8988T (cell line): ENCODE data around the gene SF3B2.
A peak's percentile ranks its signal among the peaks of the same experiment; 100 is the strongest.

ENCODE experiments used
- DNase-seq: peaks from one replicate; pipeline ENCODE4 v3.0.0; 2011

Gene SF3B2

GRCh38 chr11:66050581-66051231, 1.5 kb upstream of the SF3B2 start:
- DNase-seq: no peak

GRCh38 chr11:66051371-66051765, 796 bp upstream of the SF3B2 start:
- DNase-seq: no peak

- DNase-seq: no peak
Observed at GRCh38 chr11:66052664-66052982, 459 bp downstream of the SF3B2 start.

GRCh38 chr11:66055021-66055420, 2.9 kb downstream of the SF3B2 start:
- no peak for DNase-seq

GRCh38 chr11:66056501-66056900, 4.3 kb downstream of the SF3B2 start:
- no peak for DNase-seq

- no peak for DNase-seq
Observed at GRCh38 chr11:66059966-66060680, 8.0 kb downstream of the SF3B2 start.

GRCh38 chr11:66061268-66061667, 9.1 kb downstream of the SF3B2 start:
- DNase-seq: no peak

- no peak for DNase-seq
Observed at GRCh38 chr11:66062408-66062807, 10.2 kb downstream of the SF3B2 start.

GRCh38 chr11:66063900-66064299, 11.7 kb downstream of the SF3B2 start:
- no peak for DNase-seq

- no peak for DNase-seq
Observed at GRCh38 chr11:66064571-66064970, 12.4 kb downstream of the SF3B2 start.

- no peak for DNase-seq
Observed at GRCh38 chr11:66066751-66067150, 14.6 kb downstream of the SF3B2 start.

GRCh38 chr11:66067640-66068039, 15.5 kb downstream of the SF3B2 start:
- DNase-seq: no peak

GRCh38 chr11:66068154-66068821, 16.1 kb downstream of the SF3B2 start:
- peak; percentile 89 for DNase-seq

GRCh38 chr11:66068923-66069714, 17.0 kb downstream of the SF3B2 start:
- DNase-seq: peak; percentile 70

GRCh38 chr11:66069715-66070603, 17.8 kb downstream of the SF3B2 start, which contains the start of gene PACS1:
PACS1 (plus strand) TSS chr11:66070272; CDS start chr11:66070487, 215 bp downstream.
- DNase-seq: peak; percentile 91

GRCh38 chr11:66070604-66071380, 18.6 kb downstream of the SF3B2 start:
- DNase-seq: peak; percentile 58

- no peak for DNase-seq
Observed at GRCh38 chr11:66071381-66071801, 19.2 kb downstream of the SF3B2 start.

- DNase-seq: no peak
Observed at GRCh38 chr11:66072081-66072480, 19.9 kb downstream of the SF3B2 start.

- no peak for DNase-seq
Observed at GRCh38 chr11:66072518-66072917, 20.4 kb downstream of the SF3B2 start.

- DNase-seq: no peak
Observed at GRCh38 chr11:66073669-66074068, 21.5 kb downstream of the SF3B2 start.

- DNase-seq: no peak
Observed at GRCh38 chr11:66075273-66075672, 23.1 kb downstream of the SF3B2 start.
